Caco-2 (cell line): Measurements from ENCODE around the gene PCED1B. TPM values are rescaled to one million over a fixed set of nuclear protein-coding genes. Genes with fewer than 3 reads are reported as not detected.

Source experiments
- BruUV-seq: library from RNA; stranded (reverse); fragments of 400-500 nt; replicated peaks from 2 replicates; lab custom pipeline; 2021; lab: Mats Ljungman, UMichigan
- CTCF ChIA-PET: fragments of 300-600 bp; sonication (Branson Sonifier 250); formaldehyde crosslinking; loops from one replicate; lab custom pipeline; 2022; ENCODE audit warnings: antibody characterized with exemption; lab: Charles Lee
- POLR2A ChIA-PET: fragments of 300-600 bp; sonication (Branson Sonifier 250); formaldehyde crosslinking; loops from one replicate; lab custom pipeline; 2022; ENCODE audit warnings: antibody characterized with exemption; lab: Charles Lee
- DNase-seq, 2 experiments: peaks; one replicate each; pipeline versions ENCODE4 v3.0.0 to v3.0.0-alpha.2; 2020 to 2022
- H3K27me3 ChIP-seq: replicated peaks from 2 replicates; pipeline ENCODE4 v1.6.0; 2011; ENCODE audit warnings: low read length; ENCODE audit not compliant: control insufficient read depth, insufficient read depth
- H3K36me3 ChIP-seq: 2 replicates; pipeline ENCODE4 v1.5.1; 2011; ENCODE audit warnings: low read length; ENCODE audit not compliant: control insufficient read depth, insufficient read depth
- H3K4me1 ChIP-seq: fragments of 250-450 bp; sonication (Bioruptor Pico); 2 replicates; pipeline ENCODE4 v1.5.1; 2020; ENCODE audit warnings: mild to moderate bottlenecking
- H3K4me3 ChIP-seq: 2 replicates; pipeline ENCODE4 v1.5.1; 2011; ENCODE audit warnings: low read depth, mild to moderate bottlenecking, control low read depth, low read length
- H3K9me3 ChIP-seq: fragments of 250-450 bp; sonication (Bioruptor Pico); 2 replicates; pipeline ENCODE4 v1.5.1; 2020; ENCODE audit warnings: mild to moderate bottlenecking, moderate library complexity
- H3K27ac Mint-ChIP-seq: one replicate; pipeline ENCODE4 v1.8.0; 2022; ENCODE audit warnings: mixed read lengths; ENCODE audit not compliant: unreplicated experiment
- H3K27me3 Mint-ChIP-seq: one replicate; pipeline ENCODE4 v1.8.0; 2022; ENCODE audit warnings: mixed read lengths; ENCODE audit not compliant: insufficient read depth, unreplicated experiment
- H3K36me3 Mint-ChIP-seq: one replicate; pipeline ENCODE4 v1.8.0; 2022; ENCODE audit warnings: mild to moderate bottlenecking, mixed read lengths; ENCODE audit not compliant: insufficient read depth, unreplicated experiment
- H3K4me1 Mint-ChIP-seq: one replicate; pipeline ENCODE4 v1.8.0; 2022; ENCODE audit warnings: low read depth, mixed read lengths; ENCODE audit not compliant: unreplicated experiment
- H3K4me3 Mint-ChIP-seq: one replicate; pipeline ENCODE4 v1.8.0; 2022; ENCODE audit warnings: mild to moderate bottlenecking, moderate library complexity, mixed read lengths; ENCODE audit not compliant: unreplicated experiment
- H3K9me3 Mint-ChIP-seq: one replicate; pipeline ENCODE4 v1.8.0; 2022; ENCODE audit warnings: mixed read lengths; ENCODE audit not compliant: unreplicated experiment
- intact Hi-C: fragments of 100-400 bp; cut with micrococcal nuclease; formaldehyde crosslinking; loops from one replicate; pipeline ENCODE4 v1.10.0; 2022; ENCODE audit not compliant: unreplicated experiment
- total RNA-seq: library from RNA; stranded (reverse); gene quantifications from 2 replicates; pipeline ENCODE4 v1.2.3, GENCODE V29; 2022
- TF ChIP-seq, protein P1 (sequence below), 2 experiments: fragments of 200-600 bp in 1 of 2; IDR thresholded peaks; 1 replicate in 1 of 2; 2 replicates in 1 of 2; pipeline versions ENCODE4 v1.5.1 to v1.8.0; 2011 to 2022; ENCODE audit warnings: antibody characterized with exemption in 1 of 2, control low read depth in 1 of 2, inconsistent platforms in 1 of 2, low read depth in 1 of 2, low read length in 1 of 2, mild to moderate bottlenecking in 1 of 2, moderate library complexity in 1 of 2; ENCODE audit not compliant: insufficient read depth in 1 of 2, severe bottlenecking in 1 of 2, unreplicated experiment in 1 of 2

Gene PCED1B
- total RNA-seq, 1 experiment from 2014 or later: 7.0 TPM

DNA sequence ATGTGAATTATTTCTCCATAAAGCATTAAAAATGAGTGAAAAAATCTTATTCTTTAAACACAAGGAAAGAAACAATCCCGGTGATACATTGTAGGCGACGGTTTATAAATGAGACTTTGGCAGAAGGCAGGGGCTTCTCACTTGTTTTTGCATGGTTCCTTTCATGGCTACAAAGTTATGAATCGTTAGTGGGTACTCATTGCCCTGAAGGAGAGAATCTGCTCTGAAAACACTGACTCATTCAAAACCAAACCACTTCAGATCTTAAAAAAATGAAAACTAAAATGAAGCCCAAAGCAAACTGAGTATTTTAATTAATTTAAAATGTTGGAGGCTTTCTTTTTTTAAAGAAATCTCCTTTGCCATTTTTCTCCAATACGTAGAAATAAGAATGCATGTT is 41.7 kb downstream of the PCED1B start:
- no peaks in the 10 kb centered on the region for H3K27me3 ChIP-seq
- Mint-ChIP-seq H3K27ac (no peak overlapping the region), H3K4me1 (no peaks in the 10 kb centered on the region), H3K9me3 (no peaks in the 10 kb centered on the region), H3K27me3 (no peaks in the 10 kb centered on the region), H3K4me3 (no peak overlapping the region), H3K36me3 (no peaks in the 10 kb centered on the region)
- no TSS peak for BruUV-seq
- no peaks in the 10 kb centered on the region for H3K4me1 ChIP-seq
- H3K36me3 ChIP-seq: no peaks in the 10 kb centered on the region
- CTCF ChIA-PET: no interaction called here
- TF ChIP-seq, protein P1, sequence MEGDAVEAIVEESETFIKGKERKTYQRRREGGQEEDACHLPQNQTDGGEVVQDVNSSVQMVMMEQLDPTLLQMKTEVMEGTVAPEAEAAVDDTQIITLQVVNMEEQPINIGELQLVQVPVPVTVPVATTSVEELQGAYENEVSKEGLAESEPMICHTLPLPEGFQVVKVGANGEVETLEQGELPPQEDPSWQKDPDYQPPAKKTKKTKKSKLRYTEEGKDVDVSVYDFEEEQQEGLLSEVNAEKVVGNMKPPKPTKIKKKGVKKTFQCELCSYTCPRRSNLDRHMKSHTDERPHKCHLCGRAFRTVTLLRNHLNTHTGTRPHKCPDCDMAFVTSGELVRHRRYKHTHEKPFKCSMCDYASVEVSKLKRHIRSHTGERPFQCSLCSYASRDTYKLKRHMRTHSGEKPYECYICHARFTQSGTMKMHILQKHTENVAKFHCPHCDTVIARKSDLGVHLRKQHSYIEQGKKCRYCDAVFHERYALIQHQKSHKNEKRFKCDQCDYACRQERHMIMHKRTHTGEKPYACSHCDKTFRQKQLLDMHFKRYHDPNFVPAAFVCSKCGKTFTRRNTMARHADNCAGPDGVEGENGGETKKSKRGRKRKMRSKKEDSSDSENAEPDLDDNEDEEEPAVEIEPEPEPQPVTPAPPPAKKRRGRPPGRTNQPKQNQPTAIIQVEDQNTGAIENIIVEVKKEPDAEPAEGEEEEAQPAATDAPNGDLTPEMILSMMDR (IDR thresholded peaks at IDR 0.05; ENCODE audit: insufficient read depth in 1 of 2, low read depth in 1 of 2, low read length in 1 of 2, severe bottlenecking in 1 of 2, unreplicated experiment in 1 of 2): no peak
- POLR2A ChIA-PET: no interaction called here
- no peak overlapping the region for H3K4me3 ChIP-seq
- DNase-seq: no peak
- intact Hi-C loops: no loop called here
- no peaks in the 10 kb centered on the region for H3K9me3 ChIP-seq

DNA sequence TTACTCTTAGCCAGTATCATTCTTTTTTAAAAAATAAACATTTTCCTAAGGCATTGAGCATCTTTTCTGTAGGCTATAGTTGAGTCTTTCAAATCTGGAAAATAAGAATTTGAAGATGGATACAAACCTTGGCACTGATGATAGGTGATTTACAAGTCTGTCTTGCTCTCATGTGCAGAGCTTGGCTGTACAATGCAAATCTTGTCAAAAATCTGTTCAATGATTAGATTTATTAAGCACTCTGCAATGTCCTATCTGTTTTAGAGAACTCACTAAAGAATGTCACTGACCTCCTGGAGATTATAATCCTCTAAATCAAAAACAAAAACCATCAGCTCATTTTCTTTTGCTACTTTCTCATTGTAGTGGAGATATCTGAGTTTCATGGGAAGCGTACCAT is 43.2 kb downstream of the PCED1B start:
- Mint-ChIP-seq H3K9me3 (no peaks in the 10 kb centered on the region), H3K4me3 (no peak overlapping the region), H3K27me3 (peaks cover 4% of the 10 kb centered on the region), H3K36me3 (no peaks in the 10 kb centered on the region), H3K27ac (no peak overlapping the region), H3K4me1 (no peaks in the 10 kb centered on the region)
- CTCF ChIA-PET: no interaction called here
- intact Hi-C loops: no loop called here
- H3K9me3 ChIP-seq: no peaks in the 10 kb centered on the region
- no peaks in the 10 kb centered on the region for H3K36me3 ChIP-seq
- POLR2A ChIA-PET: no interaction called here
- TF ChIP-seq, protein P1 (IDR thresholded peaks at IDR 0.05; ENCODE audit: insufficient read depth in 1 of 2, low read depth in 1 of 2, low read length in 1 of 2, severe bottlenecking in 1 of 2, unreplicated experiment in 1 of 2): no peak
- H3K27me3 ChIP-seq: no peaks in the 10 kb centered on the region
- no peak overlapping the region for H3K4me3 ChIP-seq
- DNase-seq: no peak
- BruUV-seq: no TSS peak
- H3K4me1 ChIP-seq: no peaks in the 10 kb centered on the region

DNA sequence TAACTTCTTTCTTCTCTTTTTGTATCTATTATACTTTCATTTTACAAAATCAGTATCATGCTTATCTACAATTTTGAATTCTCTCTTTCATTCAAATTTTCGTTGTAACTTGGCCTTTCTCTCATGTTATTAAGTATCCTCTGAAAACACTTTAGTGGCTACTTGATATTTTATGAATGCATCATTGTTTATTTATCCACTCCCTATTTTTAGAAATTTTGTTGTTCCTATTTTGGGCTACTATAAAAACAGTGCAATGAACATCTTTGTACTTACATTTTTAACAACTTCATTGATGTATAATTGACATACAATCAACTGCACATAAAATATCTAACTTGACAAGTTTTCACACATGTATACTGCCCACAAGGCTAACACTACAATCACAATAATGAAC is 44.3 kb downstream of the PCED1B start:
- Histone ChIP-seq H3K4me1 (no peaks in the 10 kb centered on the region), H3K36me3 (no peaks in the 10 kb centered on the region), H3K9me3 (no peaks in the 10 kb centered on the region), H3K27me3 (no peaks in the 10 kb centered on the region), H3K4me3 (no peak overlapping the region)
- H3K27me3 Mint-ChIP-seq: peaks cover 4% of the 10 kb centered on the region
- H3K27ac Mint-ChIP-seq: no peak overlapping the region
- intact Hi-C loops: no loop called here
- BruUV-seq: no TSS peak
- TF ChIP-seq, protein P1 (IDR thresholded peaks at IDR 0.05; ENCODE audit: insufficient read depth in 1 of 2, low read depth in 1 of 2, low read length in 1 of 2, severe bottlenecking in 1 of 2, unreplicated experiment in 1 of 2): no peak
- ChIA-PET POLR2A (no interaction called here), CTCF (no interaction called here)
- no peak overlapping the region for H3K4me3 Mint-ChIP-seq
- no peaks in the 10 kb centered on the region for H3K4me1 Mint-ChIP-seq
- H3K9me3 Mint-ChIP-seq: no peaks in the 10 kb centered on the region
- no peaks in the 10 kb centered on the region for H3K36me3 Mint-ChIP-seq
- DNase-seq: no peak
